H1 (cell line): ENCODE results near the gene ABCF3. TPM values are rescaled to one million over a fixed set of nuclear protein-coding genes. Genes with fewer than 3 reads are reported as not detected.

Source experiments
- CTCF ChIA-PET: fragments of 300-600 bp; sonication (Branson Sonifier 250); formaldehyde crosslinking; loops from one replicate; lab custom pipeline; 2021; ENCODE audit not compliant: partially characterized antibody; lab: Charles Lee
- POLR2A ChIA-PET: fragments of 300-600 bp; sonication (Branson Sonifier 250); formaldehyde crosslinking; loops from one replicate; lab custom pipeline; 2021; ENCODE audit warnings: inconsistent platforms; ENCODE audit not compliant: partially characterized antibody; lab: Charles Lee
- DNase-seq, 2 experiments: peaks; one replicate each; pipeline versions ENCODE4 v3.0.0 to v3.0.0-alpha.2; 2010 to 2022; ENCODE audit warnings: low spot score in 2 of 2, low read depth in 1 of 2, mixed read lengths in 1 of 2
- FAIRE-seq: peaks from 2 replicates; lab custom pipeline; 2011; peaks lifted over from hg19 to GRCh38; lab: Jason Lieb, UNC
- H2AFZ ChIP-seq: 2 replicates; pipeline ENCODE4 v1.8.1; 2012; ENCODE audit warnings: low read length, inconsistent platforms
- H2AK5ac ChIP-seq: 2 replicates; pipeline ENCODE4 v1.6.1; 2013; ENCODE audit warnings: low read depth, low read length
- H2BK120ac ChIP-seq: replicated peaks from 2 replicates; pipeline ENCODE3; 2013; ENCODE audit warnings: low read depth, low read length, inconsistent platforms
- H2BK12ac ChIP-seq: 2 replicates; pipeline ENCODE4 v1.6.1; 2013; ENCODE audit warnings: low read depth, low read length
- H2BK15ac ChIP-seq: 2 replicates; pipeline ENCODE4 v1.6.1; 2013; ENCODE audit warnings: low read length
- H2BK20ac ChIP-seq: 2 replicates; pipeline ENCODE4 v1.6.1; 2013; ENCODE audit warnings: low read length
- H2BK5ac ChIP-seq: 2 replicates; pipeline ENCODE4 v1.6.1; 2013; ENCODE audit warnings: low read depth, low read length
- H3K14ac ChIP-seq: 2 replicates; pipeline ENCODE4 v1.6.1; 2013; ENCODE audit warnings: inconsistent platforms; ENCODE audit not compliant: insufficient read length
- H3K18ac ChIP-seq: 2 replicates; pipeline ENCODE4 v1.6.1; 2013; ENCODE audit warnings: low read length; ENCODE audit errors: extremely low read depth
- H3K23ac ChIP-seq: 2 replicates; pipeline ENCODE4 v1.6.1; 2013; ENCODE audit warnings: inconsistent platforms; ENCODE audit not compliant: insufficient read length
- H3K23me2 ChIP-seq: 2 replicates; pipeline ENCODE4 v1.6.1; 2013; ENCODE audit warnings: low read depth, low read length
- H3K27ac ChIP-seq: 2 replicates; pipeline ENCODE4 v1.6.1; 2011; ENCODE audit warnings: low read depth, low read length, inconsistent platforms
- H3K27me3 ChIP-seq, 4 experiments: replicated peaks in 1 of 4; 1 replicate in 1 of 4; 2 replicates in 3 of 4; pipeline versions ENCODE4 v1.6.1 to v1.8.1; 2011 to 2013; ENCODE audit warnings: low read length in 3 of 4, mild to moderate bottlenecking in 3 of 4, inconsistent platforms in 2 of 4, mixed read lengths in 2 of 4, moderate library complexity in 1 of 4; ENCODE audit not compliant: control insufficient read depth in 3 of 4, insufficient read depth in 3 of 4; ENCODE audit errors: extremely low read depth in 1 of 4
- H3K36me3 ChIP-seq, 4 experiments: 2 replicates each; pipeline versions ENCODE4 v1.6.1 to v1.8.1; 2011 to 2013; ENCODE audit warnings: mild to moderate bottlenecking in 4 of 4, low read length in 3 of 4, moderate library complexity in 2 of 4, control low read depth in 1 of 4, inconsistent platforms in 1 of 4; ENCODE audit not compliant: insufficient read depth in 4 of 4, control insufficient read depth in 2 of 4
- H3K4ac ChIP-seq: replicated peaks from 2 replicates; pipeline ENCODE3; 2013; ENCODE audit warnings: low read length, low read depth, mixed read lengths, inconsistent platforms; ENCODE audit not compliant: insufficient read length
- H3K4me1 ChIP-seq, 4 experiments: replicated peaks in 1 of 4; 1 replicate in 1 of 4; 2 replicates in 3 of 4; pipeline versions ENCODE4 v1.6.1 to v1.8.1; 2011 to 2013; ENCODE audit warnings: low read length in 3 of 4, inconsistent platforms in 2 of 4, mixed read lengths in 1 of 4; ENCODE audit not compliant: insufficient read depth in 4 of 4, control insufficient read depth in 3 of 4
- H3K4me2 ChIP-seq, 2 experiments: 2 replicates each; pipeline versions ENCODE4 v1.6.1 to v1.8.1; 2011 to 2013; ENCODE audit warnings: low read depth in 2 of 2, low read length in 2 of 2, control low read depth in 1 of 2, inconsistent platforms in 1 of 2, mild to moderate bottlenecking in 1 of 2; ENCODE audit not compliant: insufficient read depth in 1 of 2
- H3K4me3 ChIP-seq, 4 experiments: fragments of 200-600, 300-600 bp in 1 of 4; sonication (generic), shearing (Covaris generic), sonication (Bioruptor Twin) in 1 of 4; 2 replicates each; pipeline versions ENCODE4 v1.5.1 to v1.8.1; 2011 to 2016; ENCODE audit warnings: low read length in 4 of 4, low read depth in 3 of 4, control low read depth in 2 of 4, inconsistent platforms in 2 of 4, mild to moderate bottlenecking in 2 of 4, mixed read lengths in 1 of 4, moderate library complexity in 1 of 4; ENCODE audit not compliant: insufficient read depth in 2 of 4; ENCODE audit errors: extremely low read depth in 1 of 4
- H3K56ac ChIP-seq: replicated peaks from 2 replicates; pipeline ENCODE3; 2013; ENCODE audit warnings: low read depth, mild to moderate bottlenecking, mixed read lengths, low read length, inconsistent platforms; ENCODE audit not compliant: insufficient read length
- H3K79me1 ChIP-seq: 2 replicates; pipeline ENCODE4 v1.6.1; 2013; ENCODE audit warnings: low read depth, low read length, control low read depth
- H3K79me2 ChIP-seq, 2 experiments: 2 replicates each; pipeline versions ENCODE4 v1.6.1 to v1.8.1; 2012 to 2013; ENCODE audit warnings: low read length in 2 of 2, mild to moderate bottlenecking in 2 of 2, inconsistent platforms in 1 of 2; ENCODE audit not compliant: insufficient read depth in 2 of 2, control insufficient read depth in 1 of 2
- H3K9ac ChIP-seq, 4 experiments: replicated peaks in 1 of 4; 1 replicate in 1 of 4; 2 replicates in 3 of 4; pipeline versions ENCODE4 v1.6.1 to v1.8.1; 2011 to 2013; ENCODE audit warnings: low read depth in 3 of 4, low read length in 3 of 4, control low read depth in 2 of 4, mild to moderate bottlenecking in 2 of 4, moderate library complexity in 2 of 4, inconsistent platforms in 1 of 4; ENCODE audit errors: extremely low read depth in 1 of 4
- H3K9me3 ChIP-seq, 2 experiments: 2 replicates each; pipeline versions ENCODE4 v1.6.1 to v1.8.1; 2012 to 2013; ENCODE audit warnings: mild to moderate bottlenecking in 2 of 2, moderate library complexity in 2 of 2, control low read depth in 1 of 2, inconsistent platforms in 1 of 2, low read depth in 1 of 2, low read length in 1 of 2, mixed read lengths in 1 of 2; ENCODE audit not compliant: insufficient read depth in 2 of 2
- H4K20me1 ChIP-seq, 2 experiments: replicated peaks in 1 of 2; 2 replicates each; pipeline versions ENCODE3 to v1.8.1; 2011 to 2013; ENCODE audit warnings: inconsistent platforms in 2 of 2, low read length in 2 of 2, mild to moderate bottlenecking in 1 of 2; ENCODE audit not compliant: insufficient read depth in 2 of 2, control insufficient read depth in 1 of 2
- H4K5ac ChIP-seq: 2 replicates; pipeline ENCODE4 v1.6.1; 2013; ENCODE audit warnings: low read length, low read depth, mixed read lengths, inconsistent platforms; ENCODE audit not compliant: insufficient read length
- H4K8ac ChIP-seq: 2 replicates; pipeline ENCODE4 v1.8.0; 2013; ENCODE audit warnings: mild to moderate bottlenecking, moderate library complexity, low read length, inconsistent platforms; ENCODE audit not compliant: insufficient read depth; ENCODE audit errors: extremely low read depth
- H4K91ac ChIP-seq: replicated peaks from 2 replicates; pipeline ENCODE3; 2013; ENCODE audit warnings: low read length, mixed read lengths, inconsistent platforms; ENCODE audit not compliant: insufficient read length
- CEBPB ChIP-seq: IDR thresholded peaks from 2 replicates; pipeline ENCODE4 v1.6.1; 2012; ENCODE audit warnings: low read depth, low read length
- CHD1 ChIP-seq: IDR thresholded peaks from 2 replicates; pipeline ENCODE4 v1.6.1; 2012; ENCODE audit warnings: low read depth, low read length, improper control_type of control experiment
- TBP ChIP-seq: IDR thresholded peaks from 2 replicates; pipeline ENCODE4 v1.6.1; 2011; ENCODE audit warnings: low read depth, low read length, improper control_type of control experiment
- WGBS, 2 experiments: shearing (Covaris generic) in 1 of 2; methylation state at CpG; one replicate each; pipeline versions ENCODE4 v1.1.6 to v1.1.7; 2013 to 2015; ENCODE audit warnings: low lambda C conversion rate in 2 of 2, mixed read lengths in 2 of 2, inconsistent platforms in 1 of 2, low coverage in 1 of 2, missing lambda C conversion rate in 1 of 2; ENCODE audit not compliant: insufficient replicate concordance in 2 of 2, insufficient coverage in 1 of 2, insufficient read length in 1 of 2; ENCODE audit errors: extremely low coverage in 1 of 2, missing lambda C conversion rate in 1 of 2; 5-methylcytosine and 5-hydroxymethylcytosine counted together
- polyA plus RNA-seq, 7 experiments: library from polyadenylated mRNA; depleted of rRNA in 3 of 7; stranded (reverse) in 5 of 7; unstranded in 2 of 7; fragments of >200 nt in 5 of 7; fragments of 200-250 nt in 2 of 7; gene quantifications; 1 replicate in 5 of 7; 2 replicates in 1 of 7; 4 replicates in 1 of 7; pipeline versions ENCODE4 v1.2.1 to v1.2.3, GENCODE V29; 2011 to 2013; ENCODE audit warnings: missing spikeins in 2 of 7, mixed read lengths in 2 of 7
- total RNA-seq: library from RNA; stranded (reverse); fragmentation: NEBNext Ultra II Directional; extraction: Animal tissue kit (Norgen Biotek cat#: 25700); gene quantifications from 2 replicates; pipeline ENCODE4 v1.2.1, GENCODE V29; 2021

ABCF3 gene
- total and polyA plus RNA-seq, 2 of the 8 experiments (the other 6 are each of a cell fraction or from before 2014, with no cell fraction given) = 51.6 to 57.8 TPM

- POLR2A ChIA-PET = interaction anchor here (0.9 to 4.6 kb wide), 8 partner anchors 10 to 168 kb away, joined by 3 to 26 read pairs (median 3); partner anchors contain the start of genes ALG3 and EIF2B5
- no peaks in the 10 kb centered on the region for H3K9me3 ChIP-seq
- no peak overlapping the region for H2AFZ ChIP-seq
Observed at GRCh38 chr3:184144505-184144904, 41.5 kb upstream of the ABCF3 start.

More at GRCh38 chr3:184144505-184144904, 41.5 kb upstream of the ABCF3 start:
- Histone ChIP-seq H3K4me1 (no peaks in the 10 kb centered on the region), H4K5ac (no peak overlapping the region), H3K27ac (no peak overlapping the region), H3K9ac (no peak overlapping the region), H3K23ac (no peak overlapping the region), H2AK5ac (no peak overlapping the region), H2BK15ac (no peak overlapping the region), H3K27me3 (no peaks in the 10 kb centered on the region), H3K4ac (no peak overlapping the region), H3K79me2 (no peaks in the 10 kb centered on the region; a peak in 1 of 4 replicates), H3K14ac (no peak overlapping the region), H4K91ac (no peak overlapping the region), H3K4me2 (no peak overlapping the region), H3K4me3 (no peak overlapping the region), H2BK12ac (no peak overlapping the region), H3K79me1 (peaks cover 2% of the 10 kb centered on the region; the same call in 1 of the 2 replicates), H3K23me2 (no peaks in the 10 kb centered on the region), H2BK20ac (no peak overlapping the region), H3K56ac (no peak overlapping the region), H3K36me3 (peaks cover 11 to 51% (median 34%) of the 10 kb centered on the region in 4 experiments), H3K18ac (no peak overlapping the region), H2BK120ac (no peak overlapping the region), H4K8ac (no peak overlapping the region), H2BK5ac (no peak overlapping the region), H4K20me1 (peaks cover 0 to 3% of the 10 kb centered on the region in 2 experiments)
- 94% methylated on average over 5 of the region's 5 CpGs; no CpG with 5 or more reads in 1 of the 2 experiments for WGBS, 2 experiments
- DNase-seq (no peak), FAIRE-seq (no peak)
- peak; percentile 41; the same call in 1 of the 2 replicates for TF ChIP-seq CEBPB
- TF ChIP-seq TBP = no peak
- no peak for TF ChIP-seq CHD1
- CTCF ChIA-PET = interaction anchor here (0.7 to 3.5 kb wide), 34 partner anchors 9 to 251 kb away, joined by 3 to 28 read pairs (median 4); partner anchors contain the start of genes ABCF3, EEF1AKMT4, EIF2B5 and PSMD2
